ENCODE measurements around the gene PALLD.

PALLD gene

GRCh38 chr4:168831919-168832762 lies 335.3 kb downstream of the PALLD start:
- peak; percentile 33 for DNase-seq (ENCODE audit: low read depth)

- DNase-seq (ENCODE audit: low read depth): no peak
These were observed 336.1 kb downstream of the PALLD start for GRCh38 chr4:168832763-168833575.

DNA sequence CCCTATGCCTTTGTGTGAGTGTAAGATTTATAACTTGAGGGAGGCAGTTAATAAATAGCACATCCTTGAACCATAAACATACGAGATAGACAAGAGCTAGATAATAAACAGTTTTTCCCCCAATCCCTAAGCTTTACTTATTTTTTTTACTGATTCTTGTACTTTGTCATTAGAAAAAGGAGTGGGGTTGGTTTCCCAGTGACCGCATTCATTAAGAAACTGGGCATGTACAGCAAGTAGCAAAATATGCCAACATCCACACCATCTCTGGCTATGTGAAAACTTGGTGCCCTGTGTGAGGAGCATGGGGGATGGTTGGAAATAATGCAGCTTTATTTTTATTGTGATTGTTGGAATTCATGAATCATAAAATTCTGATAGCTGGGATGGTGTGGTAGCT lies 337.0 kb downstream of the PALLD start:
- no peak for DNase-seq (ENCODE audit: low read depth)

- no peak for DNase-seq (ENCODE audit: low read depth)
These were observed 339.1 kb downstream of the PALLD start for GRCh38 chr4:168835880-168836454.

GRCh38 chr4:168836490-168836889 lies 339.6 kb downstream of the PALLD start:
- DNase-seq (ENCODE audit: low read depth): no peak

GRCh38 chr4:168837922-168838321 lies 341.1 kb downstream of the PALLD start:
- no peak for DNase-seq (ENCODE audit: low read depth)

GRCh38 chr4:168839758-168840391 lies 343.0 kb downstream of the PALLD start:
- DNase-seq (ENCODE audit: low read depth): no peak

- DNase-seq (ENCODE audit: low read depth): no peak
These were observed 343.5 kb downstream of the PALLD start for GRCh38 chr4:168840392-168840763.

GRCh38 chr4:168841000-168841671 lies 344.3 kb downstream of the PALLD start:
- no peak for DNase-seq (ENCODE audit: low read depth)

- no peak for DNase-seq (ENCODE audit: low read depth)
These were observed 344.8 kb downstream of the PALLD start for GRCh38 chr4:168841672-168842019.

DNA sequence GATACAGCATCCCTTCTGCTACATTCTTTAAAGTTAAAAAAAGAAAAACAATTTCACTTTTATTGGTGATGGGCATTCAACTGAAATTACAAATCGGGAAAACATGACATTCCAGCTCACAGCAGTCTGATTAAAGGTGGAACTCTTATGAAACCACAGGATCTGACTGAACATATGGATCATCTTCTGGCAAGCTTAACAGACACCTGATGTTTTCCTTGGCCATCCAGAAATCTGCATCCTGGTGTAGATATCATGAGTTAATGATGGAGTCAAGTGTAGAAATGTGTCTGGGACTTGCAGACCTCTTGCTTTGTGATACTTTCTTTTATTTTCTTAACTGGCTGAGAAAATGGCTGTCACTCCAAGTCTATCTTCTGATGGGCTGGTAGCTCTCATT lies 345.3 kb downstream of the PALLD start:
- no peak for DNase-seq (ENCODE audit: low read depth)

- no peak for DNase-seq (ENCODE audit: low read depth)
These were observed 346.8 kb downstream of the PALLD start for GRCh38 chr4:168843635-168844034.

GRCh38 chr4:168844353-168845049 lies 347.6 kb downstream of the PALLD start:
- no peak for DNase-seq (ENCODE audit: low read depth)

- no peak for DNase-seq (ENCODE audit: low read depth)
These were observed 349.0 kb downstream of the PALLD start for GRCh38 chr4:168845897-168846296.

- DNase-seq (ENCODE audit: low read depth): no peak
These were observed 349.6 kb downstream of the PALLD start for GRCh38 chr4:168846414-168846813.

- no peak for DNase-seq (ENCODE audit: low read depth)
These were observed 351.1 kb downstream of the PALLD start for GRCh38 chr4:168847771-168848502.

- no peak for DNase-seq (ENCODE audit: low read depth)
These were observed 352.3 kb downstream of the PALLD start for GRCh38 chr4:168849030-168849675.

DNA sequence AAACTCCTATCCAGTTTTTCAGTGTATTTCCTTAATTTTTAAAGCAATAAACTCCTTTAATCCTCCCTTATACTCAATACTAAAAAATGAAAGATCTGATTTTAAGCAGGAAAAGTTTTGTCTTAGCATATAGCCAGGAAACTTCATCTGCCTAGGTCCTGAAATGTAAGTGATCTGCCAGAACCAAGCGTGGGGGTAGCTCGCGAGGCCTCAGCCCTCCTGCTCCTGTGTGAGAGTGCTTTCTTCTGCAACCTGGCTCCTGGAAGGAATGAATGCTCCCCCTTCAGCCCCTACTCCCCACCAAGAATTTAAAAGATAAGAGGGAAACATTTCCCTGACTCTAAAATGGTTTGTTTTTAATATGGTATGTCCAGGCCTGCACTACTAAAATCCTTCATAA lies 353.1 kb downstream of the PALLD start:
- DNase-seq (ENCODE audit: low read depth): no peak

DNA sequence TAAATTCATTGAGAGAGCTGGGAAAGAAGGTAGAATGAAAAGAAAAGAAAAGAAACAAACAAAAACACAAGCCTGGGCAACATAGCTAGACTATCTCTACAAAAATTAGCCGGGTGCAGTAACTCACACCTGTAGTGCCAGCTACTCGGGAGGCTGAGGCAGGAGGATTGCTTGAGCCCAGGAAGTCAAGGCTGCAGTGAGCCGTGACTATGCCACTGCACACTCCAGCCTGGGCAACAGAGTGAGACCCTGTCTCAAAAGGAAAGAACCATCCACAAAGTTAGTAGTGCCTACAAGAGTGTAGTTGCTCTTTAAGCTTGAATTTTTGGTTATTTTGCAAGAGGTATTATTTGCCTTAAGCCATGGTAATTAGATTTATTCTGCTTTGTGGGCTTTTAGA lies 355.5 kb downstream of the PALLD start:
- no peak for DNase-seq (ENCODE audit: low read depth)

Data from stimulated activated CD8-positive, alpha-beta memory T cell treated with anti-CD3 and anti-CD28 coated beads, Interleukin-4, amount 100 ng/mL, for 24 hours (primary cell).